OCI-LY3 (cell line): Measurements from ENCODE around the gene DTD1.

Source experiments
- H2AFZ ChIP-seq: fragments of 200-600, 300-600 bp; shearing (Covaris generic); 2 replicates; pipeline ENCODE4 v1.6.0; 2014; ENCODE audit warnings: antibody characterized with exemption, low read depth, low read length
- H3K27ac ChIP-seq: fragments of 200-600, 300-600 bp; sonication (generic); 2 replicates; pipeline ENCODE4 v1.5.1; 2014; ENCODE audit warnings: mild to moderate bottlenecking, low read length, moderate library complexity, mixed read lengths
- H3K27me3 ChIP-seq: fragments of 200-600, 300-600 bp; sonication (generic); 2 replicates; pipeline ENCODE4 v1.6.1; 2014; ENCODE audit warnings: low read depth, low read length, mixed read lengths
- H3K36me3 ChIP-seq: fragments of 200-600, 300-600 bp; sonication (generic); replicated peaks from 2 replicates; pipeline ENCODE3; 2014; ENCODE audit warnings: low read depth, low read length, mixed read lengths
- H3K4me1 ChIP-seq: fragments of 300-600, 200-600 bp; sonication (generic); 2 replicates; pipeline ENCODE4 v1.6.1; 2014; ENCODE audit warnings: low read length, mixed read lengths
- H3K4me2 ChIP-seq: fragments of 200-600, 300-600 bp; sonication (generic); 2 replicates; pipeline ENCODE4 v1.6.1; 2014; ENCODE audit warnings: low read length, mixed read lengths
- H3K4me3 ChIP-seq: fragments of 300-600, 200-600 bp; sonication (generic); 2 replicates; pipeline ENCODE4 v1.5.1; 2014; ENCODE audit warnings: antibody characterized with exemption, mild to moderate bottlenecking, low read length, moderate library complexity
- H3K79me2 ChIP-seq: fragments of 300-600, 200-600 bp; shearing (Covaris generic); 2 replicates; pipeline ENCODE4 v1.6.1; 2014; ENCODE audit warnings: mild to moderate bottlenecking, low read length, mixed read lengths
- H3K9ac ChIP-seq: fragments of 300-600, 200-600 bp; shearing (Covaris generic); 2 replicates; pipeline ENCODE4 v1.6.0; 2014; ENCODE audit warnings: mild to moderate bottlenecking, low read length, moderate library complexity
- H3K9me3 ChIP-seq: fragments of 200-600, 300-600 bp; shearing (Covaris generic); 2 replicates; pipeline ENCODE4 v1.6.1; 2014; ENCODE audit warnings: low read length, mixed read lengths; ENCODE audit not compliant: insufficient read depth
- H4K20me1 ChIP-seq: fragments of 200-600, 300-600 bp; sonication (generic); 2 replicates; pipeline ENCODE4 v1.6.1; 2016; ENCODE audit warnings: low read length, mixed read lengths; ENCODE audit not compliant: insufficient read depth
- EZH2phosphoT487 ChIP-seq: fragments of 200-600 bp; shearing (Covaris generic); IDR thresholded peaks from 2 replicates; pipeline ENCODE4 v1.6.1; 2018; ENCODE audit warnings: antibody characterized with exemption, mixed run types, low read depth
- TF ChIP-seq, protein P1 (sequence below): fragments of 200-600, 300-600 bp; sonication (generic); IDR thresholded peaks from 2 replicates; pipeline ENCODE4 v1.5.1; 2014; ENCODE audit warnings: antibody characterized with exemption, low read length, low read depth

DTD1 gene

DNA sequence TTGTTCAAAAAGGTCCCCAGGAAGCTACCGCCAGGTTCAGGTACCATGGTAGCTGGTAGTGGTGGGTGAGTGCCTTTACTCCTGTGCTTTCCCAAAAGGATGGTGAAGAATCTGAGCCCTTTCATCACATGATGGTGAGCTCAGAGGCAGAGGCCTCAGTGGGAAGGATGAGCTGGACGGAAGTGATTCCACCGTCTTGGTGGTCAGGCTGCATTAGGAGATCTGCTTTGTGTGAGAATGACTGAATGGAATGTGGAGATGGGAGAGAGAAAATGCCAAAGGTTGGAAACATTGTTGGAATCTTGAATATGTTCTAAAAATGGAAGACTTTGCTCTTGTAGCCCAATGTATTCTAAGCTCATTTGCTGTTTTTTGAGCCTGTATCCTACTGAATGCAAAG lies 117.6 kb downstream of the DTD1 start:
- Histone ChIP-seq H3K9ac (no peak overlapping the region), H4K20me1 (no peaks in the 10 kb centered on the region), H3K36me3 (no peaks in the 10 kb centered on the region), H3K9me3 (no peaks in the 10 kb centered on the region), H3K27ac (no peak overlapping the region), H3K79me2 (no peaks in the 10 kb centered on the region), H3K4me3 (no peak overlapping the region), H3K27me3 (no peaks in the 10 kb centered on the region), H3K4me1 (no peaks in the 10 kb centered on the region), H3K4me2 (no peak overlapping the region), H2AFZ (no peak overlapping the region)
- TF ChIP-seq EZH2phosphoT487, result no peak
- TF ChIP-seq, protein P1, sequence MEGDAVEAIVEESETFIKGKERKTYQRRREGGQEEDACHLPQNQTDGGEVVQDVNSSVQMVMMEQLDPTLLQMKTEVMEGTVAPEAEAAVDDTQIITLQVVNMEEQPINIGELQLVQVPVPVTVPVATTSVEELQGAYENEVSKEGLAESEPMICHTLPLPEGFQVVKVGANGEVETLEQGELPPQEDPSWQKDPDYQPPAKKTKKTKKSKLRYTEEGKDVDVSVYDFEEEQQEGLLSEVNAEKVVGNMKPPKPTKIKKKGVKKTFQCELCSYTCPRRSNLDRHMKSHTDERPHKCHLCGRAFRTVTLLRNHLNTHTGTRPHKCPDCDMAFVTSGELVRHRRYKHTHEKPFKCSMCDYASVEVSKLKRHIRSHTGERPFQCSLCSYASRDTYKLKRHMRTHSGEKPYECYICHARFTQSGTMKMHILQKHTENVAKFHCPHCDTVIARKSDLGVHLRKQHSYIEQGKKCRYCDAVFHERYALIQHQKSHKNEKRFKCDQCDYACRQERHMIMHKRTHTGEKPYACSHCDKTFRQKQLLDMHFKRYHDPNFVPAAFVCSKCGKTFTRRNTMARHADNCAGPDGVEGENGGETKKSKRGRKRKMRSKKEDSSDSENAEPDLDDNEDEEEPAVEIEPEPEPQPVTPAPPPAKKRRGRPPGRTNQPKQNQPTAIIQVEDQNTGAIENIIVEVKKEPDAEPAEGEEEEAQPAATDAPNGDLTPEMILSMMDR, result no peak

DNA sequence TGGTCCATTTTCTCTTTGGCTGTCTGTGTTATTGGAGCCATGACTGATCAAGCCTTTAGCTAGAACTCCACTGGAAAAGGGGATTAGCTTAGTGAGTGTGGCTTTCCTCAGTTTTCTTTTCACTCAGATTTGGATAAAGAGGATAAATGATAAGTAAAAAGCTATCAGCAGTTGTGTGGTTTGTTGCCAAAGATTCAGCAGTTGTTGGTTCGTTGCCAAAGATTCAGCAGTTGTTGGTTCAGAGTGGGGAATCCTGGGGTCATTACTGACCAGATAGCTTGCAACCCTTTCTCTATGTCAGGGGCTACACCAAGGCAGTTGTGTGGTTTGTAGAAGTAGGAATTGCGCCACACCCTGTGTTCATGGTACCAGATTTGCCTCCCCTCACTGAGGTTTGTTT lies 118.1 kb downstream of the DTD1 start:
- Histone ChIP-seq H3K36me3 (no peaks in the 10 kb centered on the region), H3K4me3 (no peak overlapping the region), H3K9ac (no peak overlapping the region), H2AFZ (no peak overlapping the region), H3K4me2 (no peak overlapping the region), H3K4me1 (no peaks in the 10 kb centered on the region), H3K9me3 (no peaks in the 10 kb centered on the region), H3K79me2 (no peaks in the 10 kb centered on the region), H3K27me3 (no peaks in the 10 kb centered on the region), H3K27ac (no peak overlapping the region), H4K20me1 (no peaks in the 10 kb centered on the region)
- TF ChIP-seq, protein P1, result no peak
- no peak for TF ChIP-seq EZH2phosphoT487

DNA sequence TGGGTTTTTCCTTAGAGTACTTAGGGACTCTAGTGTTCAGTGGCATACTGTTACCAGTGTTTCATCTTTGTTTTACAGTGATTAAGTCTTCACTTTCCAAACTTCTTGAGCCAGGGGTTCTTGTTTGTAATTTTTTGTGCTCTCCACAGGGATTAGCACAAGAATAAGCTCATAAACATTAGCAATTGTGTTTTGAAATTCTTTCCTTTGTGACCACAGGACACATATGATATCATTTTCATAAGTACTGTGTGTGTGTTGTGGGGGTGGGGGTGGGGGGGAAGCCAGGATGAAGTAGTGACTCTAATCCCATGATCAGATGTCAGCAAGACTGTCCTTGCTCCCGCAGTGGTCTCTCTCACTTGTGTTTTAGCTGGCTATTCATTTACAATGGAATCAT lies 124.3 kb downstream of the DTD1 start:
- no peaks in the 10 kb centered on the region for H3K9me3 ChIP-seq
- no peak overlapping the region for H3K27ac ChIP-seq
- H3K79me2 ChIP-seq, result no peaks in the 10 kb centered on the region
- H3K27me3 ChIP-seq, result no peaks in the 10 kb centered on the region
- no peak overlapping the region for H3K9ac ChIP-seq
- TF ChIP-seq EZH2phosphoT487, result no peak
- TF ChIP-seq, protein P1, result no peak
- no peak overlapping the region for H3K4me2 ChIP-seq
- no peaks in the 10 kb centered on the region for H4K20me1 ChIP-seq
- no peaks in the 10 kb centered on the region for H3K36me3 ChIP-seq
- no peaks in the 10 kb centered on the region for H3K4me1 ChIP-seq
- H2AFZ ChIP-seq, result no peak overlapping the region
- H3K4me3 ChIP-seq, result no peak overlapping the region

DNA sequence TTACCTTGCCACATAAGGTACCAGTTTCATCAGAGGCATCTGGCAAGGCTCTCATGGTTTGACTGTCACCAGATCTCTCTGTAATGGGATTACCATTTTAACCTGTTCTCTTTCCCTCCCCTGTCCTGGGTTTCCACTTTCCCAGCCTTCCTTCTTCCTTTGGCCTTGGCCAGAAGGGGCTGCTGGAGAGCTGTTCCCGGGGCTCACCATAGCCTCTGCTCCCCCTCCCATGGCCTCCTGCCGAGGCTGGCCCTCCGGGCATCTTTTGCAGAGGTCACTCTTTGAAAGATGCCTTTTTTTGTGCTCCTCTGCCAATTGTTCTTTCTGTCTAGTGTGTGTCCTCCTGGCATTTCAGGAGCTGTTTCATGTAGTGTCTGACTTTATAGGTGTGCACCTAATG lies 125.0 kb downstream of the DTD1 start:
- H3K9me3 ChIP-seq, result no peaks in the 10 kb centered on the region
- H3K4me2 ChIP-seq, result no peak overlapping the region
- H3K27me3 ChIP-seq, result no peaks in the 10 kb centered on the region
- H3K36me3 ChIP-seq, result no peaks in the 10 kb centered on the region
- no peak overlapping the region for H3K9ac ChIP-seq
- H3K79me2 ChIP-seq, result no peaks in the 10 kb centered on the region
- TF ChIP-seq EZH2phosphoT487, result no peak
- TF ChIP-seq, protein P1, result no peak
- no peak overlapping the region for H3K4me3 ChIP-seq
- H4K20me1 ChIP-seq, result no peaks in the 10 kb centered on the region
- H3K27ac ChIP-seq, result no peak overlapping the region
- no peak overlapping the region for H2AFZ ChIP-seq
- no peaks in the 10 kb centered on the region for H3K4me1 ChIP-seq
